ENCODE results near the gene KPTN. TPM values are rescaled to one million over a fixed set of nuclear protein-coding genes. Genes with fewer than 3 reads are reported as not detected.

Gene KPTN
- total and polyA plus RNA-seq, 4 donors: 2.3 to 6.0 (median 4.0) TPM

- TF ChIP-seq ATF3 (IDR thresholded peaks at IDR 0.05) (no peak), REST (IDR thresholded peaks at IDR 0.05) (no peak)
Measured at GRCh38 chr19:47492571-47493377, 8.8 kb upstream of the KPTN start (continued).

- WGBS: 92% methylated on average over 14 of the region's 14 CpGs
Measured at GRCh38 chr19:47492137-47492533, 8.1 kb upstream of the KPTN start.

More at GRCh38 chr19:47492137-47492533, 8.1 kb upstream of the KPTN start:
- Histone ChIP-seq H3K4me3 (ENCODE audit: low read depth in 1 of 3, low read length in 3 of 3) (no peak overlapping the region), H3K9ac (ENCODE audit: low read depth in 1 of 2, low read length in 2 of 2) (no peak overlapping the region), H3K27ac (ENCODE audit: low read depth in 1 of 2, low read length in 2 of 2) (no peak overlapping the region), H3K36me3 (ENCODE audit: control insufficient read depth in 4 of 4, insufficient read depth in 3 of 4, low read depth in 1 of 4, low read length in 3 of 4) (peaks cover 27 to 76% (median 33%) of the 10 kb centered on the region in 4 donors), H3K4me1 (ENCODE audit: control insufficient read depth in 4 of 4, insufficient read depth in 4 of 4, low read length in 3 of 4) (peaks cover 0 to 4% (median 1%) of the 10 kb centered on the region in 4 donors), H3K9me3 (ENCODE audit: control insufficient read depth in 4 of 4, low read length in 3 of 4) (no peaks in the 10 kb centered on the region), H3K27me3 (ENCODE audit: control insufficient read depth in 4 of 4, insufficient read depth in 4 of 4, low read length in 3 of 4) (no peaks in the 10 kb centered on the region)
- TF ChIP-seq ZBTB33 (IDR thresholded peaks at IDR 0.05): no peak
- TF ChIP-seq REST (IDR thresholded peaks at IDR 0.05): no peak
- TF ChIP-seq EGR1 (IDR thresholded peaks at IDR 0.05; ENCODE audit: low read depth in 2 of 2): no peak
- TF ChIP-seq HNF4A (conservative IDR thresholded peaks at IDR 0.05): no peak
- no peak for TF ChIP-seq FOXA2 (IDR thresholded peaks at IDR 0.05)
- TF ChIP-seq YY1 (IDR thresholded peaks at IDR 0.05): no peak
- TF ChIP-seq MAX (IDR thresholded peaks at IDR 0.05): no peak
- TF ChIP-seq FOXA1 (IDR thresholded peaks at IDR 0.05): no peak
- TF ChIP-seq RAD21 (IDR thresholded peaks at IDR 0.05): no peak
- no peak for TF ChIP-seq NR2F2 (IDR thresholded peaks at IDR 0.05)
- TF ChIP-seq TAF1 (conservative IDR thresholded peaks at IDR 0.05): no peak
- TF ChIP-seq RXRA (IDR thresholded peaks at IDR 0.05): no peak
- TF ChIP-seq ATF3 (IDR thresholded peaks at IDR 0.05): no peak
- TF ChIP-seq GABPA (IDR thresholded peaks at IDR 0.05 in 1 of 2, conservative IDR thresholded peaks at IDR 0.05 in 1 of 2): no peak
- TF ChIP-seq JUND (IDR thresholded peaks at IDR 0.05): no peak
- no peak for TF ChIP-seq CTCF (IDR thresholded peaks at IDR 0.05; ENCODE audit: low read depth, low read length, missing input control)
- TF ChIP-seq SP1 (IDR thresholded peaks at IDR 0.05): no peak
- DNase-seq (ENCODE audit: low spot score): no peak

Measured in liver (tissue), 9 donors.